ENCODE data around the gene GDF7. TPM values are rescaled to one million over a fixed set of nuclear protein-coding genes. Genes with fewer than 3 reads are reported as not detected.

The GDF7 gene
- total and polyA plus RNA-seq, 4 donors: 0.89 to 7.2 (median 3.3) TPM

DNA sequence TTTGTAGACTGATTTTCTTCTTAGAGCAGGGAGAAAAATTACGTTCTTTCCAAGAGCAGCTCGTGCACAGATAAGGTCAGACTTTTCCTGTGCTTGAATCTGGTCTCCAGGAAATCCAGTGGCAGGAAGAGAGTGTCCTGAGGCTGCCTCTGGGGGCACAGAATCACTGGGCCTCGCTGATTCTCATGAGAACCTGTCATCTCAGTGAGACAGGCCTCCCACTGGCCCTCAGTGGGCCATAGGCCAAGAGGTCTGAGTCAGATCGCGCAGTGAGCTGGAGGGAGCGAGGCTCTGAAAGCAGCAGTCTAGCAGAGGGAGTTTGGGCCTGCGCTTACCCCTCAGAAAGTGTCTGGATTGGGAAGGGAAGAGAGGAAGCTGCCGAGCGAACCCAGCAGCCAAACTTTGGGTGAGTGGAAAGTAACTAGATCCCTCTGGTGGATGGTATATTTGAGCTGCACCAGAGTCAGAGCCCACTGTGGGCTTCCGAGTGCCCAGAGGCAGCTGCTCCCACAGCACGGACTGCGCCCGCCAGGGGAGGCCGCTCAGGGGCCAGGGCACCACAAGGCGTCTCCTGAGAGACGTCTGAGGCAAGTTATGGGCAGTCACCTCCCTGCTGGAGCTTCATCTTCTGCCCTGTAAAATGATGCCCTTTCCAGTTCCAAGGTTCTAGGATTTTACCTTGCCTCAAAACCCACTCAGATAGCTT, 8.2 kb downstream of the GDF7 start:
- Histone ChIP-seq H3K9me3 (ENCODE audit: control insufficient read depth in 4 of 4, low read length in 3 of 4) (no peaks in the 10 kb centered on the region), H3K36me3 (ENCODE audit: control insufficient read depth in 4 of 4, insufficient read depth in 3 of 4, low read depth in 1 of 4, low read length in 3 of 4) (peaks cover 3% of the 10 kb centered on the region in 4 donors), H3K27me3 (ENCODE audit: control insufficient read depth in 4 of 4, insufficient read depth in 4 of 4, low read length in 3 of 4) (no peaks in the 10 kb centered on the region), H3K4me3 (ENCODE audit: low read depth in 1 of 3, low read length in 3 of 3) (no peak overlapping the region), H3K9ac (ENCODE audit: low read depth in 1 of 2, low read length in 2 of 2) (peak overlapping the region in 1 of 2 donors; percentile 18), H3K27ac (ENCODE audit: low read depth in 1 of 2, low read length in 2 of 2) (peak overlapping the region; percentile 78 to 87), H3K4me1 (ENCODE audit: control insufficient read depth in 4 of 4, insufficient read depth in 4 of 4, low read length in 3 of 4) (peaks cover 21 to 41% (median 28%) of the 10 kb centered on the region in 4 donors)
- no peak for TF ChIP-seq TAF1 (conservative IDR thresholded peaks at IDR 0.05)
- TF ChIP-seq HNF4A (conservative IDR thresholded peaks at IDR 0.05): no peak
- TF ChIP-seq, protein P1, sequence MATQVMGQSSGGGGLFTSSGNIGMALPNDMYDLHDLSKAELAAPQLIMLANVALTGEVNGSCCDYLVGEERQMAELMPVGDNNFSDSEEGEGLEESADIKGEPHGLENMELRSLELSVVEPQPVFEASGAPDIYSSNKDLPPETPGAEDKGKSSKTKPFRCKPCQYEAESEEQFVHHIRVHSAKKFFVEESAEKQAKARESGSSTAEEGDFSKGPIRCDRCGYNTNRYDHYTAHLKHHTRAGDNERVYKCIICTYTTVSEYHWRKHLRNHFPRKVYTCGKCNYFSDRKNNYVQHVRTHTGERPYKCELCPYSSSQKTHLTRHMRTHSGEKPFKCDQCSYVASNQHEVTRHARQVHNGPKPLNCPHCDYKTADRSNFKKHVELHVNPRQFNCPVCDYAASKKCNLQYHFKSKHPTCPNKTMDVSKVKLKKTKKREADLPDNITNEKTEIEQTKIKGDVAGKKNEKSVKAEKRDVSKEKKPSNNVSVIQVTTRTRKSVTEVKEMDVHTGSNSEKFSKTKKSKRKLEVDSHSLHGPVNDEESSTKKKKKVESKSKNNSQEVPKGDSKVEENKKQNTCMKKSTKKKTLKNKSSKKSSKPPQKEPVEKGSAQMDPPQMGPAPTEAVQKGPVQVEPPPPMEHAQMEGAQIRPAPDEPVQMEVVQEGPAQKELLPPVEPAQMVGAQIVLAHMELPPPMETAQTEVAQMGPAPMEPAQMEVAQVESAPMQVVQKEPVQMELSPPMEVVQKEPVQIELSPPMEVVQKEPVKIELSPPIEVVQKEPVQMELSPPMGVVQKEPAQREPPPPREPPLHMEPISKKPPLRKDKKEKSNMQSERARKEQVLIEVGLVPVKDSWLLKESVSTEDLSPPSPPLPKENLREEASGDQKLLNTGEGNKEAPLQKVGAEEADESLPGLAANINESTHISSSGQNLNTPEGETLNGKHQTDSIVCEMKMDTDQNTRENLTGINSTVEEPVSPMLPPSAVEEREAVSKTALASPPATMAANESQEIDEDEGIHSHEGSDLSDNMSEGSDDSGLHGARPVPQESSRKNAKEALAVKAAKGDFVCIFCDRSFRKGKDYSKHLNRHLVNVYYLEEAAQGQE (IDR thresholded peaks at IDR 0.05): no peak
- TF ChIP-seq, protein P2, sequence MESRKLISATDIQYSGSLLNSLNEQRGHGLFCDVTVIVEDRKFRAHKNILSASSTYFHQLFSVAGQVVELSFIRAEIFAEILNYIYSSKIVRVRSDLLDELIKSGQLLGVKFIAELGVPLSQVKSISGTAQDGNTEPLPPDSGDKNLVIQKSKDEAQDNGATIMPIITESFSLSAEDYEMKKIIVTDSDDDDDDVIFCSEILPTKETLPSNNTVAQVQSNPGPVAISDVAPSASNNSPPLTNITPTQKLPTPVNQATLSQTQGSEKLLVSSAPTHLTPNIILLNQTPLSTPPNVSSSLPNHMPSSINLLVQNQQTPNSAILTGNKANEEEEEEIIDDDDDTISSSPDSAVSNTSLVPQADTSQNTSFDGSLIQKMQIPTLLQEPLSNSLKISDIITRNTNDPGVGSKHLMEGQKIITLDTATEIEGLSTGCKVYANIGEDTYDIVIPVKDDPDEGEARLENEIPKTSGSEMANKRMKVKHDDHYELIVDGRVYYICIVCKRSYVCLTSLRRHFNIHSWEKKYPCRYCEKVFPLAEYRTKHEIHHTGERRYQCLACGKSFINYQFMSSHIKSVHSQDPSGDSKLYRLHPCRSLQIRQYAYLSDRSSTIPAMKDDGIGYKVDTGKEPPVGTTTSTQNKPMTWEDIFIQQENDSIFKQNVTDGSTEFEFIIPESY (IDR thresholded peaks at IDR 0.05): no peak
- peak in 1 of 2 donors; percentile 25 for TF ChIP-seq RAD21 (IDR thresholded peaks at IDR 0.05)
- TF ChIP-seq FOXA2 (IDR thresholded peaks at IDR 0.05): no peak
- TF ChIP-seq NR2F2 (IDR thresholded peaks at IDR 0.05): peak; percentile 58
- TF ChIP-seq, protein P3, sequence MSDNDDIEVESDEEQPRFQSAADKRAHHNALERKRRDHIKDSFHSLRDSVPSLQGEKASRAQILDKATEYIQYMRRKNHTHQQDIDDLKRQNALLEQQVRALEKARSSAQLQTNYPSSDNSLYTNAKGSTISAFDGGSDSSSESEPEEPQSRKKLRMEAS (IDR thresholded peaks at IDR 0.05): no peak
- TF ChIP-seq RXRA (IDR thresholded peaks at IDR 0.05): no peak
- TF ChIP-seq EGR1 (IDR thresholded peaks at IDR 0.05; ENCODE audit: low read depth in 2 of 2): no peak
- TF ChIP-seq YY1 (IDR thresholded peaks at IDR 0.05): no peak
- TF ChIP-seq, protein P4, sequence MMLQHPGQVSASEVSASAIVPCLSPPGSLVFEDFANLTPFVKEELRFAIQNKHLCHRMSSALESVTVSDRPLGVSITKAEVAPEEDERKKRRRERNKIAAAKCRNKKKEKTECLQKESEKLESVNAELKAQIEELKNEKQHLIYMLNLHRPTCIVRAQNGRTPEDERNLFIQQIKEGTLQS (IDR thresholded peaks at IDR 0.05): no peak
- peak; percentile 12 for TF ChIP-seq SP1 (IDR thresholded peaks at IDR 0.05)
- TF ChIP-seq GABPA (IDR thresholded peaks at IDR 0.05 in 1 of 2, conservative IDR thresholded peaks at IDR 0.05 in 1 of 2): no peak
- TF ChIP-seq, protein P5, sequence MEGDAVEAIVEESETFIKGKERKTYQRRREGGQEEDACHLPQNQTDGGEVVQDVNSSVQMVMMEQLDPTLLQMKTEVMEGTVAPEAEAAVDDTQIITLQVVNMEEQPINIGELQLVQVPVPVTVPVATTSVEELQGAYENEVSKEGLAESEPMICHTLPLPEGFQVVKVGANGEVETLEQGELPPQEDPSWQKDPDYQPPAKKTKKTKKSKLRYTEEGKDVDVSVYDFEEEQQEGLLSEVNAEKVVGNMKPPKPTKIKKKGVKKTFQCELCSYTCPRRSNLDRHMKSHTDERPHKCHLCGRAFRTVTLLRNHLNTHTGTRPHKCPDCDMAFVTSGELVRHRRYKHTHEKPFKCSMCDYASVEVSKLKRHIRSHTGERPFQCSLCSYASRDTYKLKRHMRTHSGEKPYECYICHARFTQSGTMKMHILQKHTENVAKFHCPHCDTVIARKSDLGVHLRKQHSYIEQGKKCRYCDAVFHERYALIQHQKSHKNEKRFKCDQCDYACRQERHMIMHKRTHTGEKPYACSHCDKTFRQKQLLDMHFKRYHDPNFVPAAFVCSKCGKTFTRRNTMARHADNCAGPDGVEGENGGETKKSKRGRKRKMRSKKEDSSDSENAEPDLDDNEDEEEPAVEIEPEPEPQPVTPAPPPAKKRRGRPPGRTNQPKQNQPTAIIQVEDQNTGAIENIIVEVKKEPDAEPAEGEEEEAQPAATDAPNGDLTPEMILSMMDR (IDR thresholded peaks at IDR 0.05; ENCODE audit: low read depth, low read length, missing input control): no peak
- no peak for TF ChIP-seq JUND (IDR thresholded peaks at IDR 0.05)
- no peak for TF ChIP-seq HNF4G (IDR thresholded peaks at IDR 0.05)
- TF ChIP-seq FOXA1 (IDR thresholded peaks at IDR 0.05): no peak
- WGBS: 76% methylated on average over 16 of the region's 16 CpGs
- DNase-seq (ENCODE audit: low spot score): no peak
